GM12875 (cell line): ENCODE measurements around the gene FAP.

ENCODE experiments used
- H3K4me3 ChIP-seq: one replicate; pipeline ENCODE4 v1.5.1; 2011; ENCODE audit warnings: low read depth, low read length, control low read depth
- CTCF ChIP-seq: IDR thresholded peaks from 2 replicates; pipeline ENCODE4 v1.5.1; 2011; ENCODE audit warnings: low read depth, mild to moderate bottlenecking, control low read depth, inconsistent platforms, low read length, moderate library complexity, borderline replicate concordance; ENCODE audit not compliant: insufficient read depth

Gene FAP

GRCh38 chr2:162197069-162197825 lies 46.0 kb downstream of the FAP start:
- TF ChIP-seq CTCF, result no peak
- H3K4me3 ChIP-seq, result no peak overlapping the region

GRCh38 chr2:162196638-162197037 lies 46.6 kb downstream of the FAP start:
- TF ChIP-seq CTCF, result no peak
- H3K4me3 ChIP-seq, result no peak overlapping the region

- H3K4me3 ChIP-seq, result no peak overlapping the region
- no peak for TF ChIP-seq CTCF
Measured at GRCh38 chr2:162188451-162188850, 54.8 kb downstream of the FAP start.

- no peak for TF ChIP-seq CTCF
- no peak overlapping the region for H3K4me3 ChIP-seq
Measured at GRCh38 chr2:162185541-162186232, 57.6 kb downstream of the FAP start.

GRCh38 chr2:162184821-162185450 lies 58.3 kb downstream of the FAP start:
- no peak overlapping the region for H3K4me3 ChIP-seq
- no peak for TF ChIP-seq CTCF

- no peak for TF ChIP-seq CTCF
- no peak overlapping the region for H3K4me3 ChIP-seq
Measured at GRCh38 chr2:162184359-162184758, 58.9 kb downstream of the FAP start.
